HG03175 (cell line): Measurements from ENCODE around the gene CMTM4.
"Not testable (repeated sequence)": the region's sequence is repeated elsewhere in the genome, so short reads cannot be mapped to it uniquely, and the experiment has no call there.

Source experiments
- ATAC-seq: cut with Tn5 transposase; IDR thresholded peaks from one replicate; pipeline ENCODE4 v1.9.1; 2021; ENCODE audit warnings: mild to moderate bottlenecking, moderate library complexity; ENCODE audit not compliant: unreplicated experiment

CMTM4 gene

GRCh38 chr16:66705790-66706505, 9.4 kb upstream of the CMTM4 start:
- no peak for ATAC-seq

GRCh38 chr16:66703406-66704215, 7.1 kb upstream of the CMTM4 start:
- no peak for ATAC-seq

GRCh38 chr16:66701516-66701915, 5.0 kb upstream of the CMTM4 start:
- no peak for ATAC-seq

GRCh38 chr16:66701026-66701425, 4.5 kb upstream of the CMTM4 start:
- no peak for ATAC-seq

- ATAC-seq: no peak
Measured at GRCh38 chr16:66699898-66700297, 3.4 kb upstream of the CMTM4 start.

GRCh38 chr16:66698046-66698445, 1.5 kb upstream of the CMTM4 start:
- no peak for ATAC-seq

GRCh38 chr16:66695935-66696668, 441 bp downstream of the CMTM4 start:
- ATAC-seq: peak; percentile 47

GRCh38 chr16:66695471-66695934, 1.0 kb downstream of the CMTM4 start:
- no peak for ATAC-seq

GRCh38 chr16:66693149-66693548, 3.4 kb downstream of the CMTM4 start:
- ATAC-seq: no peak

- no peak for ATAC-seq
Measured at GRCh38 chr16:66692341-66692740, 4.2 kb downstream of the CMTM4 start.

GRCh38 chr16:66691234-66691633, 5.3 kb downstream of the CMTM4 start:
- no peak for ATAC-seq

GRCh38 chr16:66690106-66690847, 6.3 kb downstream of the CMTM4 start:
- ATAC-seq: no peak

- ATAC-seq: no peak
Measured at GRCh38 chr16:66689282-66689681, 7.3 kb downstream of the CMTM4 start.

GRCh38 chr16:66687906-66688625, 8.5 kb downstream of the CMTM4 start:
- no peak for ATAC-seq

GRCh38 chr16:66685501-66686115, 10.9 kb downstream of the CMTM4 start:
- not testable (repeated sequence) for ATAC-seq

GRCh38 chr16:66682271-66682670, 14.3 kb downstream of the CMTM4 start:
- no peak for ATAC-seq

- no peak for ATAC-seq
Measured at GRCh38 chr16:66681676-66682075, 14.9 kb downstream of the CMTM4 start.

- no peak for ATAC-seq
Measured at GRCh38 chr16:66678337-66678736, 18.2 kb downstream of the CMTM4 start.

GRCh38 chr16:66677836-66678235, 18.7 kb downstream of the CMTM4 start:
- ATAC-seq: no peak

GRCh38 chr16:66677179-66677578, 19.4 kb downstream of the CMTM4 start:
- ATAC-seq: no peak
